NCI-H2029 (cell line): ENCODE results near the gene AK1.
A peak's percentile ranks its signal among the peaks of the same experiment; 100 is the strongest.
"Not testable (repeated sequence)": the region's sequence is repeated elsewhere in the genome, so short reads cannot be mapped to it uniquely, and the experiment has no call there.

Experiments used
- DNase-seq: peaks from one replicate; lab custom pipeline; 2025; lab: John Stamatoyannopoulos, UW

AK1 gene

DNA sequence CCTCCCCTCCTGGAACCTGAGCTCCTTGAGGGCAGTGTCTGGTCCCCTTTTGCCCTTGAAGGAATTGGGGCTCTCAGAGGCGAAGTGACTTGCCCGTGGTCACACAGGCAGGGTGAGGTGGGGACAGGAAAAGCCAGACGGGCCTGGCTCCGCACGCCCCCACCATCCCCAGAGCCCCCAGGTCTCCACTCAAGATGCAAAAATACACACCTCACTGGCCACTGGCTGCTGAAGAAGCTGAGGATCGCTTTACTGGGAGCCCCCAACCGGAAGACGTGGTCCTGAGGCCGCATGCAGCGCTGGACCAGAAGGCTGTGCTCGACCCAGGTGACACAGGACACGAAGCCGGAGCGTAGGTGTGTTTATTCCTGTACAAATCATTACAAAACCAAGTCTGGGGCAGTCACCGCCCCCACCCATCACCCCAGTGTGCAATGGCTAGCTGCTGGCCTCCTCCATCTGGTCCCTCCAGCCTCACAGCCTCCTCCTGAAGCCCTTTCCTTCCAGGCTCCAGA is 7.6 kb upstream of the AK1 start:
- no peak for DNase-seq

GRCh38 chr9:127884427-127884911 is 7.0 kb upstream of the AK1 start:
- DNase-seq = peak; percentile 67

- no peak for DNase-seq
These were observed 6.5 kb upstream of the AK1 start for GRCh38 chr9:127883959-127884358.

DNA sequence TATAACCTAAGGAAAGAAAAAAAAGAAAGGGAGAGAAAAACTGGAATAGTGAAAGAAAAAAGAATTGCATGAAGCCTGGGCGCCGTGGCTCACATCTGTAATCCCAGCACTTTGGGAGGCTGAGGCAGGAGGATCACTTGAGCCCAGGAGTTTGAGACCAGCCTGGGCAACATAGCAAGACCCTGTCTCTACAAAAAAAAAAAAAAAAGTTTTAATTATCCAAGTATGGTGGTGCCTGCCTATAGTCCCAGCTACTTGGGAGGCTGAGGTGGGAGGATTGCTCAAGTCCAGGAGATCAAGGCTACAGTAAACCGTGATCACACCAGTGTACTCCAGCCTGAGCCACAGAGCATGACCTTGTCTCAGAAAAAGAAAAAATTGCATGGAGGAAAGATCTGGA is 4.2 kb upstream of the AK1 start:
- DNase-seq = not testable (repeated sequence)

GRCh38 chr9:127880143-127880542 is 2.7 kb upstream of the AK1 start:
- no peak for DNase-seq

- DNase-seq = no peak
These were observed 1.3 kb upstream of the AK1 start for GRCh38 chr9:127878652-127879390.

GRCh38 chr9:127878001-127878651 is 651 bp upstream of the AK1 start:
- no peak for DNase-seq

DNA sequence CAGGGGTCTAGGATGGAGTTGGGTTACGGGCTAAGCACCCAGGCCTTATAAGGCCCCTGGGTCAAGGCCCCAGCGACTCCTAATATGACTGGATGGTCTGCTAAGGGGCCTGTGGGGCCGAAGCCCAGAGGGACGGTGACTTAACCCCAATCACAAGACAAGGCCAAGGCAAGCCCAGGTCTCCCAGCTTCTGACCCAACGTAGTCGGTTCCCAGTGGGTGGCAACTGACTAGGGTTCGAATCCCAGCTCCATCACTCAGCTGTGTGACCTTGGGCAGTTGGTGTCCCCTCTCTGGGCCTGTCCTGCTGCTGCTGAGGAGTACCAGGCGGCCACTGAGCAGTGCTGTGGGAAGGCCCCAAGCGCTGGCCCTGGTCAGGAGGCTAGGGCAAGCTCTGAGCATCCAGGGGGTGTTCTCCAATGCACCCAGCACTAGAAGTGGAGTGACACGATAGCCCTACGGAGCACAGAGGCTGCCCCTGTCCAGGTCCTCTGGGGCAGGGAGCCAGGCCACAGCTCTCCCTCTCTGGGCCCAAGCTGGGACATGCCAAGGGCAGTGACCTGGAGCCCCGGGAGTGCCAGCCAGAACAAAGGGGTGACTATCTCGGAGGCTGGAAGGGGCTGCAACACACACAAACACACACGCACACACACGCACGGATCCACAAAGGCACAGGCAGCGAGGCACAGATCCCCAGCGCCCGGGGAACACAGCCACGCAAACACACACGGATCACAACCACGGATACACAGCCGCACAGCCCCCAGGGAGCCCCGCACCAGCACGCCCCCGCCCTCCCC is 512 bp downstream of the AK1 start:
- no peak for DNase-seq

DNA sequence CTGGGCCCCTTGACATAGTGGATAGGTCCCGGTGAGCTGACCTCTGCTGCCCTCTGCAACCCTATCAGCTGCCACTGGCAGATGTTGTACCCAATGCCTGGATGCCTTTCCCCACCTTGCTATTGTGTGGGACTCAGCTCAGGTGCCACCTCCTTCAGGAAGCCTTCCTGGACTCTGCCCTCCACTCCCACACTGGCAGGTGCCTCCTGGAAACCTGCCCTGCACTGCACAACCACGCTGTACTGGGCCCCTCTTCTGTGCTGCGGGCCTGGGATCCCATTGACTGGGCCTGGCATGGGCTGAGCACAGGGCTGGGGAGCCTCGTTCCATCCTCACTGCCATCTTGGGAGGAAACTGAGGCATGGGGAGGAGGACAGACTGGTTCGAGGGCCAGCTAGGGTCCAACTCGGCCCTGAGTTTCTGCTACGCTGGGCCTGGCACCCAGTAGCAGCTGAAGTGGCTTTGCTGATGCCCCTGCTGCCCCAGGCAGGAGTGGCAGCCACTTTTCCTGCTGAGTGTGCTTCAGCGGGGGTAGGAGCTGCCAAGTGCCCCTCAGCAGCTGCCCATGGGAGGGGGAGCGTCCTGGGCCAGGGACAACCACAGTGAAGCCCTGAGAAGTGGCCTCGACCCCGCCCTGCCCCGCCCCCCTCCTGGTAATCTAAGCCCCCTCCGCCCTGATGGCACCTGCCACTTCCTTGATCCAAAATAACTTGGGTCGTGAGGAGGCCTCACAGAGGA is 1.3 kb downstream of the AK1 start:
- peak; percentile 23 for DNase-seq

GRCh38 chr9:127875306-127875966 is 2.0 kb downstream of the AK1 start:
- DNase-seq = no peak

DNA sequence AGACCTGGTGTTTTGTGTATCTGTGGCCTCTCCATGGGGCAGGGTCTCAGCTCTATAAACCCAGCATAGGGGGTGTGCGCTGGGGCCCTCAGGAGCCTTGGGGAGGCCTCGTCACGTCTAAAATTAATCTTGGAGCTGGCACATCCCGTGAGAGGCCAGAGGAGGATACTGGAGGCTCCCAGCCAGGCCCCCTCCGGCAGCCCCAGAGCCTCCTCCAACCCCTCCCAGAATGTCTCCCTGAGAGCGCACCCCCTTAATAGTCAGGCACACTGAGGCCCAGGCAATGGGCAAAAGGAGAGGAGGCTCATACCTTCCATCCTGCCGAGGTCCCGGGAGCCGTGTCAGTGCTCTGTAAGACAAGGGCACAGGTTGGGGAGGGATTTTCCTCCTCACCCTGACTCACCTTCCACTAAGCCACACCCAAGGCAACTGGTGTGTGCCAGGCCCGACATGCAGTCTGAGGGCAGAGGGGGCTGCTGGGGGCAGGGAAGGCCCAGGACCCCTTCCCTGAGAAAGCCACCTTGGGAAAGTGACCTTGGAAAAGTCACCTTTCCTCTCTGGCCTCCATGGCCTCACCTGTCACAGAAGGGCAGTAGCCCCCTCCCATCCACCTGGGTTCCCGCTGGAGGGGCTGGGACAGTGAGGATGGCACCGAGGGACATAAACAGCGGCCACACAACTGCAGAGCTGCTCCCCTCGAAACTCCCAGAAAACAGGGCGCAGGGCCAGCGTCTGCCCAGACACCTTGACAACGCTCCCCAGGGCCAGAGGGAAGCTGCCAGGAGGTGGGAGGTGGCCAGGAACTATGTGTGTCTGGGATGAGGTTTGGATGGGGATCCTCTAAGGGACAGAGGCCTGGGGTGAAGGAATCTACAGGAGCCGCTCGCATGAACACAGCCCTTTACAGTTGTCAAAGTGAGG is 2.9 kb downstream of the AK1 start:
- no peak for DNase-seq

- no peak for DNase-seq
These were observed 3.6 kb downstream of the AK1 start for GRCh38 chr9:127873886-127874285.

DNA sequence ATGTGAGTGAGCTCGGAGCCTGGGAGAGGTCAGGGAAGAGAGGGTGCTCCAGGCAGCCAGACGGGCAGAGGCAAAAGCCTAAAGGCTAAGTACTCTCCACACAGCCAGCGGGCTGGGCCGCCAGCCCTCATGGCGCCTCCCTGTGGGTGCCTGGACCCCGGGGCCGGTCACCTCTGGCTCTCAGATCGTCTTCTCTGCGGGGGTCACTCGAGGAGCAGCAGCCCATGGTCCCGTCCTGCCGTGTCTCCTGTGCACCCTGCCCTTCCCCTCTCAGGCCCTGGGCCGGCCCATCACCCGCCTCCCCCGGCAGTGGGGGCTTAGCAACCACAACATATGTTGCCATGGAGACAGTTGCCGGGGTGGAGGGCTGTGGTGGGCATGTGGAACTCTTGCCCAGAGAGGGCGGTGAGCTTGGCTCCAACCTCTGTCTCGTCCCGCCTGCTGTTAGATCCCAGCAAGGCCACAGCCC is 4.2 kb downstream of the AK1 start:
- no peak for DNase-seq

- DNase-seq = no peak
These were observed 4.9 kb downstream of the AK1 start for GRCh38 chr9:127872369-127873222.

GRCh38 chr9:127871531-127871930 is 5.9 kb downstream of the AK1 start:
- no peak for DNase-seq

GRCh38 chr9:127870887-127871286 is 6.6 kb downstream of the AK1 start:
- DNase-seq = no peak

GRCh38 chr9:127870153-127870491 is 7.4 kb downstream of the AK1 start:
- DNase-seq = not testable (repeated sequence)

GRCh38 chr9:127869310-127870152 is 7.9 kb downstream of the AK1 start:
- DNase-seq = peak; percentile 80
